Measurements from ENCODE around the gene NOL9.

NOL9 gene

GRCh38 chr1:6521536-6521935 lies 32.8 kb downstream of the NOL9 start:
- no peak for DNase-seq (ENCODE audit: low spot score)

- no peak for DNase-seq (ENCODE audit: low spot score)
These were observed 34.2 kb downstream of the NOL9 start for GRCh38 chr1:6519935-6520671.

DNA sequence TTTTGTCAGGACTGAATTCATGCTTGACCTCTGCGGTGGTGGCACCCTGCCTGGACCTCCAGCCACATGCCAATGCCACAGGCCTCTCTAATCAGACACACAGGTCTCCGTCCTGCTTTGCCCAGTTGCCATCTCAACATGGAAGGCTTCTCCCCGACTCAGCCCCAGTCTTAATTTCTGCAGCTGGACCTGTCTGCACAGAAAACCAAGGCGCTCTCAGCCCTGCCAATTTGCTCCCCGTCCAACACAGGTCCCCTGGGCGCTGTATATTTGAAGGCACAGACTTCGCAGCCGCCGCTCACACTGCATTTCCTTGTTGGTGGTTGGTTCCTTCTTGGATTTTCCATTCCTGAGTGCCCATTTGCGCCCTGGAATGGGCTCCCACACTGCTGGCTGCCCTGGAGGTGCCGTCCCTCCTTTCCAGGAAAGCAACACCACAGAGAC lies 34.8 kb downstream of the NOL9 start:
- DNase-seq (ENCODE audit: low spot score) = no peak

- DNase-seq (ENCODE audit: low spot score) = no peak
These were observed 36.9 kb downstream of the NOL9 start for GRCh38 chr1:6517435-6517851.

DNA sequence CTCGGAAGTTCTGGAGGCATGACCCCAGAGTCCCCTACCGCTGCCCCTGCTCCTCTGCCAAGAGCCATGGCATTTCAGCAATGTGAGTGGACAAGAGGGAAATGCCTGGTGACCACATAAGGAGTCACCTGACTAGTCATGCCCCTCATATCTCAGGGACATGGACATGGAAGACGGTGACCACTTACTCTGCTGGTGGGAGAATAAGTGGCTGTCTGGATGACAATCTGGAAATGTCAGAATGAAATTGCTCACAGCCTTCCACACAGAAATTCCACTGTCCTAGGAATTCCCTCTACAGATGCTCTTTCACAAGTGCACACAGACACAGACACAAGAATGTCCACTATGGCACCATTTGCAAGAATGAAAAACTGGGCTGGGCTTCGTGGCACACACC lies 38.5 kb downstream of the NOL9 start:
- peak; percentile 45 for DNase-seq (ENCODE audit: low spot score)

- DNase-seq (ENCODE audit: low spot score) = no peak
These were observed 41.0 kb downstream of the NOL9 start for GRCh38 chr1:6513320-6513801.

- no peak for DNase-seq (ENCODE audit: low spot score)
These were observed 41.4 kb downstream of the NOL9 start for GRCh38 chr1:6512908-6513280.

GRCh38 chr1:6512245-6512907 lies 41.9 kb downstream of the NOL9 start:
- no peak for DNase-seq (ENCODE audit: low spot score)

GRCh38 chr1:6511561-6512244 lies 42.6 kb downstream of the NOL9 start:
- no peak for DNase-seq (ENCODE audit: low spot score)

GRCh38 chr1:6511056-6511455 lies 43.3 kb downstream of the NOL9 start:
- no peak for DNase-seq (ENCODE audit: low spot score)

DNA sequence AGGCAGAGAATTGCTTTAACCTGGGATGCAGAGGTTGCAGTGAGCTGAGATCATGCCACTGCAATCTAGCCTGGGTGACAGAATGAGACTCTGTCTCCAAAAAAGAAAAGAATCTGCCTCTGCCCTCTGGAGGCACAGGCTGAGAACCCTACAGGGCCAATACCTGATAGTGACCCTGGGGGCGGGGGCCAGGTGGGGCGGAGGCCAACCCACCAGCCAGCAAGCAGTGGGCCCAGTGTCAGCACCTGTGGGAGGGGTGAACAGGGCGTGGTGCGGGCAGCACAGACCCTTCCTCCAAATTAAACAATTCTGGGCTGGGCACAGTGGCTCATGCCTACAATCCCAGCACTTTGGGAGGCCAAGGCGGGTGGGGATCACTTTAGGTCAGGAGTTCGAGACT lies 43.8 kb downstream of the NOL9 start:
- no peak for DNase-seq (ENCODE audit: low spot score)

GRCh38 chr1:6509919-6510291 lies 44.4 kb downstream of the NOL9 start:
- DNase-seq (ENCODE audit: low spot score) = no peak

- DNase-seq (ENCODE audit: low spot score) = no peak
These were observed 44.9 kb downstream of the NOL9 start for GRCh38 chr1:6509220-6509918.

DNA sequence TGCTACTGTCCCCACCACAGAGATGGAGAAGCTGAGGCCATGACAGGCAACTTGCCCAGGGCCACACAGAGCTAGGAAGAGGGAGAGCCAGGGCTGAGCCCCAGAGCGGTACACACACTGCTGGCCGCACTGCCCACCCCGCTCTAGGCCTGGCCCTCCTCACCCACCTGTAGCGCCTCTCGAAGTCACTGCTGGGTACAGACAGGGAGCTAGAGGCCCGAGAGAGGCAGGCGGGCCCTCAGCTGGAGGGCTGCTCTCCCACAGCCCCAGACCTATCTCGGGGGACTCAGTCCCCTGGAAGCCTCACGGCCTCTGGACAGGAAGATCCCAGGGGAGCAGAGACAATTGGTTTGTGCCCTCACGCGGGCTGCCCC lies 45.5 kb downstream of the NOL9 start:
- no peak for DNase-seq (ENCODE audit: low spot score)

DNA sequence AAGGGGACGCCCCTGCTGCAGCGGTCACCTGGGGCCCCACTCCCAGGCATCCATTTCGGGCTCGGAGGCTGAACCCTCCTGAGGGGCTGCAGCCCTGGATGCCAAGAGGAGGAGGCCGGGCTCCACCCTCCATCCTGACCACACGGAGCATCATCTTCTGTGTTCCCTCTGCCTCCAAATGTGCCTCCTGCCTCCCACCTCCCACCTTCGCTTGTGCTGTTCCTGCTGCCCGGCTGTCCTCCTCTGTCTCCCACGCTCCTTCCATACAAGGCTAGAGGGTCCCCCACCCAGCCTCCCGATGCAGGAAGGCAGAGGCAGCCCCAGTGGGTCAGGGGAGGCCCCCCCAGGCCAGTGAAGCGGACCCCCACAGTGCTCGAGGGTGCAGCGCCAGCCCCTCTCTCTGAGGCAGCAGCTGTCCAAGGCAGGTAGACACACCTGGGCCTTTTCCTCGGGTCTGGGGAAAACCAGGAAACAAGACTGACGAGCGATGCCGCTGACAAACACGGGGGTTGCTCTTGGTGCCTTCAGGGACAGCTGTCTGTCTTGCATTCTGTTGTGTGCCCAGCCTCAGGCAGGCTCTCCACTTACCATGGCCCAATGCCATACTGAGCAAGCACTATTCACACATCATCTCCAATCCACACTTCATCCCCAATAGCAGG lies 46.0 kb downstream of the NOL9 start:
- DNase-seq (ENCODE audit: low spot score) = no peak

DNA sequence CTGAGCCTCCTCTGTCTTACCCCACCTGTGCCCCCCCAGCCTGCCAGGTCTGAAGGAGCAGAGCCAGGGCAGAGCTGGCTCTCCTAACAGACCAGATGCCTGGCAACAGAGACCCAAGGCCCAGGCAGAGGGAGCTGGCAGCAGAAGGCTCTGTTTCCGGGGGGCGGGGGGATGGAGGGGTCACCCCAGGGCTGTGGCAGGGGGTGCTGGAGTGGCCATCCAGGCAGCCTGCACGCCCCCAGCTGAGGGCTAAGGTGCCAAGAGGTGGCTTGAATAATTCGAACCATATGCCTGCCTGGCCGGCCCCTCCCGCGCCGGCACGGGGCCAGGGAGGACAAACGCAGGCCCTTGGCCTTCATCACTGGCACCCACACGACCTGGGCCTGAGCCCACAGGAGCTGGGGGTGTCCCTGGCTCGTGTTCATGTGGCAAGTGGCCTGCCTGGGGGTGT lies 46.8 kb downstream of the NOL9 start:
- DNase-seq (ENCODE audit: low spot score) = no peak

- no peak for DNase-seq (ENCODE audit: low spot score)
These were observed 47.3 kb downstream of the NOL9 start for GRCh38 chr1:6507037-6507428.

- DNase-seq (ENCODE audit: low spot score) = no peak
These were observed 47.9 kb downstream of the NOL9 start for GRCh38 chr1:6506210-6507036.

- no peak for DNase-seq (ENCODE audit: low spot score)
These were observed 48.7 kb downstream of the NOL9 start for GRCh38 chr1:6505367-6506209.

GRCh38 chr1:6504887-6505286 lies 49.4 kb downstream of the NOL9 start:
- no peak for DNase-seq (ENCODE audit: low spot score)
